Esophagus squamous epithelium (tissue), 5 donors: ENCODE results near the gene CLSTN3. TPM values are rescaled to one million over a fixed set of nuclear protein-coding genes. Genes with fewer than 3 reads are reported as not detected.

ENCODE experiments used
- DNase-seq: peaks from one replicate; lab custom pipeline; 2025; lab: John Stamatoyannopoulos, UW
- H3K27ac ChIP-seq, 4 donors: fragments of 200-600 bp; sonication (generic); one replicate each; pipeline ENCODE4 v1.5.1; 2016 to 2019; ENCODE audit warnings: mild to moderate bottlenecking in 1 of 4
- H3K27me3 ChIP-seq, 4 donors: fragments of 200-600 bp; sonication (generic); 1 replicate in 3 of 4; 2 replicates in 1 of 4; pipeline versions ENCODE4 v1.5.1 to v1.6.0; 2017 to 2021; ENCODE audit warnings: antibody characterized with exemption in 1 of 4
- H3K36me3 ChIP-seq, 3 donors: fragments of 200-600 bp; sonication (generic); one replicate each; pipeline ENCODE4 v1.5.1; 2016 to 2019
- H3K4me1 ChIP-seq, 3 donors: fragments of 200-600 bp; sonication (generic); one replicate each; pipeline ENCODE4 v1.5.1; 2017 to 2019
- H3K4me3 ChIP-seq, 4 donors: fragments of 200-600 bp; sonication (generic); 1 replicate in 3 of 4; 2 replicates in 1 of 4; pipeline ENCODE4 v1.5.1; 2016 to 2019; ENCODE audit warnings: mild to moderate bottlenecking in 2 of 4, moderate library complexity in 1 of 4
- H3K9me3 ChIP-seq, 3 donors: fragments of 200-600 bp; sonication (generic); one replicate each; pipeline ENCODE4 v1.5.1; 2016 to 2019
- CTCF ChIP-seq, 6 experiments: fragments of 450-650 bp in 4 of 6; fragments of 200-600 bp in 2 of 6; sonication (generic) in 2 of 6; IDR thresholded peaks; one replicate each; pipeline ENCODE4 v1.5.1; 2016 to 2019; ENCODE audit warnings: antibody characterized with exemption in 6 of 6, mild to moderate bottlenecking in 4 of 6, moderate library complexity in 4 of 6
- POLR2A ChIP-seq, 4 donors: fragments of 450-650 bp; IDR thresholded peaks; one replicate each; pipeline ENCODE4 v1.6.1; 2017; ENCODE audit warnings: antibody characterized with exemption in 4 of 4, mild to moderate bottlenecking in 4 of 4, moderate library complexity in 3 of 4
- WGBS, 2 donors: methylation state at CpG; one replicate each; pipeline ENCODE4 v1.1.5; 2018; 5-methylcytosine and 5-hydroxymethylcytosine counted together
- intact Hi-C: fragments of 100-400 bp; cut with DNase I; formaldehyde crosslinking; loops from one replicate; pipeline ENCODE4 v1.15.0; 2022
- total RNA-seq, 4 donors: library from RNA; depleted of rRNA; stranded (reverse); fragments of >200 nt; gene quantifications; one replicate each; pipeline ENCODE4 v1.1.0, GENCODE V29; 2016
- donor health status: DM: yes; HTN: yes; CAD: no.

Gene CLSTN3
- total RNA-seq, 4 donors from 2014 or later = 4.8 to 12.4 (median 9.5) TPM

GRCh38 chr12:7160183-7160582, 30.0 kb downstream of the CLSTN3 start:
- WGBS, 2 donors = 68 to 75% methylated on average over 7 of the region's 7 CpGs
- Histone ChIP-seq H3K9me3 (no peaks in the 10 kb centered on the region), H3K4me3 (no peak overlapping the region), H3K27me3 (peaks cover 0 to 26% (median 0%) of the 10 kb centered on the region in 4 donors), H3K4me1 (peaks cover 7 to 36% (median 10%) of the 10 kb centered on the region in 3 donors), H3K27ac (no peak overlapping the region), H3K36me3 (peaks cover 0 to 20% (median 3%) of the 10 kb centered on the region in 3 donors)
- no peak for DNase-seq
- no peak for TF ChIP-seq POLR2A (IDR thresholded peaks at IDR 0.05)
- TF ChIP-seq CTCF (IDR thresholded peaks at IDR 0.05) = no peak
- intact Hi-C loops = no loop called here

- peaks cover under 1 to 24% (median 3%) of the 10 kb centered on the region in 3 donors for H3K4me1 ChIP-seq
- peaks cover 0 to 34% (median 0%) of the 10 kb centered on the region in 4 donors for H3K27me3 ChIP-seq
- 90 to 92% methylated on average over 4 of the region's 4 CpGs for WGBS, 2 donors
- H3K4me3 ChIP-seq = no peak overlapping the region
- TF ChIP-seq POLR2A (IDR thresholded peaks at IDR 0.05) (no peak), CTCF (IDR thresholded peaks at IDR 0.05) (no peak)
- H3K27ac ChIP-seq = no peak overlapping the region
- DNase-seq = no peak
- intact Hi-C loops = no loop called here
- H3K36me3 ChIP-seq = peaks cover 0 to 20% (median 3%) of the 10 kb centered on the region in 3 donors
- no peaks in the 10 kb centered on the region for H3K9me3 ChIP-seq
Measured at GRCh38 chr12:7161327-7161726, 31.2 kb downstream of the CLSTN3 start.

- Histone ChIP-seq H3K4me3 (no peak overlapping the region), H3K27ac (no peak overlapping the region), H3K27me3 (peaks cover 0 to 39% (median 0%) of the 10 kb centered on the region in 4 donors), H3K36me3 (peaks cover 0 to 16% (median 1%) of the 10 kb centered on the region in 3 donors), H3K9me3 (no peaks in the 10 kb centered on the region), H3K4me1 (peaks cover 0 to 19% (median 0%) of the 10 kb centered on the region in 3 donors)
- WGBS, 2 donors = 70 to 74% methylated on average over 4 to 5 of the region's 5 CpGs
- intact Hi-C loops = no loop called here
- no peak for DNase-seq
- no peak for TF ChIP-seq CTCF (IDR thresholded peaks at IDR 0.05)
- no peak for TF ChIP-seq POLR2A (IDR thresholded peaks at IDR 0.05)
Measured at GRCh38 chr12:7161811-7162210, 31.6 kb downstream of the CLSTN3 start.

GRCh38 chr12:7162691-7163114, 32.5 kb downstream of the CLSTN3 start:
- Histone ChIP-seq H3K27ac (no peak overlapping the region), H3K27me3 (peaks cover 0 to 39% (median 0%) of the 10 kb centered on the region in 4 donors), H3K9me3 (peaks cover 0 to 3% (median 1%) of the 10 kb centered on the region in 3 donors), H3K36me3 (peaks cover 0 to 7% (median 0%) of the 10 kb centered on the region in 3 donors), H3K4me3 (no peak overlapping the region), H3K4me1 (peaks cover 0 to 18% (median 0%) of the 10 kb centered on the region in 3 donors)
- DNase-seq = no peak
- intact Hi-C loops = no loop called here
- WGBS, 2 donors = 4 to 5% methylated on average over 14 to 17 of the region's 19 CpGs
- no peak for TF ChIP-seq POLR2A (IDR thresholded peaks at IDR 0.05)
- peak; percentile 13 to 71 (median 50) for TF ChIP-seq CTCF (IDR thresholded peaks at IDR 0.05)

GRCh38 chr12:7169951-7170350, 39.8 kb downstream of the CLSTN3 start:
- TF ChIP-seq POLR2A (IDR thresholded peaks at IDR 0.05) = no peak
- no peak for TF ChIP-seq CTCF (IDR thresholded peaks at IDR 0.05)
- peaks cover 0 to 33% (median 0%) of the 10 kb centered on the region in 4 donors for H3K27me3 ChIP-seq
- H3K4me3 ChIP-seq = no peak overlapping the region
- no peaks in the 10 kb centered on the region for H3K36me3 ChIP-seq
- DNase-seq = no peak
- no peak overlapping the region for H3K27ac ChIP-seq
- no peaks in the 10 kb centered on the region for H3K4me1 ChIP-seq
- intact Hi-C loops = no loop called here
- peaks cover 0 to 33% (median 14%) of the 10 kb centered on the region in 3 donors for H3K9me3 ChIP-seq
